H1 (cell line): Measurements from ENCODE around the gene PVALB. TPM values are rescaled to one million over a fixed set of nuclear protein-coding genes. Genes with fewer than 3 reads are reported as not detected.

Experiments used
- ATF2 ChIP-seq: IDR thresholded peaks from 2 replicates; pipeline ENCODE4 v1.6.1; 2012; ENCODE audit warnings: low read length, inconsistent platforms
- CHD2 ChIP-seq: IDR thresholded peaks from 2 replicates; pipeline ENCODE4 v1.6.1; 2012; ENCODE audit warnings: low read length, improper control_type of control experiment
- GABPA ChIP-seq: IDR thresholded peaks from 2 replicates; pipeline ENCODE4 v1.6.1; 2011; ENCODE audit warnings: mild to moderate bottlenecking, low read length, moderate library complexity, borderline replicate concordance; ENCODE audit not compliant: insufficient read depth
- JUND ChIP-seq: IDR thresholded peaks from 2 replicates; pipeline ENCODE4 v1.6.1; 2011; ENCODE audit warnings: mild to moderate bottlenecking, improper control_type of control experiment, low read length
- KDM4A ChIP-seq: IDR thresholded peaks from one replicate; pipeline ENCODE4 v1.7.1; 2012; ENCODE audit warnings: low read depth, mild to moderate bottlenecking, moderate library complexity, low read length, inconsistent platforms; ENCODE audit not compliant: severe bottlenecking
- MAX ChIP-seq: IDR thresholded peaks from 2 replicates; pipeline ENCODE4 v1.6.1; 2012; ENCODE audit warnings: inconsistent platforms
- SP2 ChIP-seq: IDR thresholded peaks from 2 replicates; pipeline ENCODE4 v1.6.1; 2012; ENCODE audit warnings: mild to moderate bottlenecking, low read length, inconsistent platforms
- polyA plus RNA-seq, 7 experiments: library from polyadenylated mRNA; depleted of rRNA in 3 of 7; stranded (reverse) in 5 of 7; unstranded in 2 of 7; fragments of >200 nt in 5 of 7; fragments of 200-250 nt in 2 of 7; gene quantifications; 1 replicate in 5 of 7; 2 replicates in 1 of 7; 4 replicates in 1 of 7; pipeline versions ENCODE4 v1.2.1 to v1.2.3, GENCODE V29; 2011 to 2013; ENCODE audit warnings: missing spikeins in 2 of 7, mixed read lengths in 2 of 7
- total RNA-seq: library from RNA; stranded (reverse); fragmentation: NEBNext Ultra II Directional; extraction: Animal tissue kit (Norgen Biotek cat#: 25700); gene quantifications from 2 replicates; pipeline ENCODE4 v1.2.1, GENCODE V29; 2021
- TF ChIP-seq, protein P1 (sequence below): fragments of 300-600 bp; sonication (generic); IDR thresholded peaks from 2 replicates; pipeline ENCODE4 v1.7.1; 2012; ENCODE audit warnings: low read length, moderate library complexity, mild to moderate bottlenecking, inconsistent platforms; ENCODE audit not compliant: insufficient replicate concordance

PVALB gene
- total and polyA plus RNA-seq, 2 of the 8 experiments (the other 6 are each of a cell fraction or from before 2014, with no cell fraction given): 1.7 to 5.4 TPM

GRCh38 chr22:36816636-36817524 lies at the start of gene PVALB (continued):
- TF ChIP-seq, protein P1, sequence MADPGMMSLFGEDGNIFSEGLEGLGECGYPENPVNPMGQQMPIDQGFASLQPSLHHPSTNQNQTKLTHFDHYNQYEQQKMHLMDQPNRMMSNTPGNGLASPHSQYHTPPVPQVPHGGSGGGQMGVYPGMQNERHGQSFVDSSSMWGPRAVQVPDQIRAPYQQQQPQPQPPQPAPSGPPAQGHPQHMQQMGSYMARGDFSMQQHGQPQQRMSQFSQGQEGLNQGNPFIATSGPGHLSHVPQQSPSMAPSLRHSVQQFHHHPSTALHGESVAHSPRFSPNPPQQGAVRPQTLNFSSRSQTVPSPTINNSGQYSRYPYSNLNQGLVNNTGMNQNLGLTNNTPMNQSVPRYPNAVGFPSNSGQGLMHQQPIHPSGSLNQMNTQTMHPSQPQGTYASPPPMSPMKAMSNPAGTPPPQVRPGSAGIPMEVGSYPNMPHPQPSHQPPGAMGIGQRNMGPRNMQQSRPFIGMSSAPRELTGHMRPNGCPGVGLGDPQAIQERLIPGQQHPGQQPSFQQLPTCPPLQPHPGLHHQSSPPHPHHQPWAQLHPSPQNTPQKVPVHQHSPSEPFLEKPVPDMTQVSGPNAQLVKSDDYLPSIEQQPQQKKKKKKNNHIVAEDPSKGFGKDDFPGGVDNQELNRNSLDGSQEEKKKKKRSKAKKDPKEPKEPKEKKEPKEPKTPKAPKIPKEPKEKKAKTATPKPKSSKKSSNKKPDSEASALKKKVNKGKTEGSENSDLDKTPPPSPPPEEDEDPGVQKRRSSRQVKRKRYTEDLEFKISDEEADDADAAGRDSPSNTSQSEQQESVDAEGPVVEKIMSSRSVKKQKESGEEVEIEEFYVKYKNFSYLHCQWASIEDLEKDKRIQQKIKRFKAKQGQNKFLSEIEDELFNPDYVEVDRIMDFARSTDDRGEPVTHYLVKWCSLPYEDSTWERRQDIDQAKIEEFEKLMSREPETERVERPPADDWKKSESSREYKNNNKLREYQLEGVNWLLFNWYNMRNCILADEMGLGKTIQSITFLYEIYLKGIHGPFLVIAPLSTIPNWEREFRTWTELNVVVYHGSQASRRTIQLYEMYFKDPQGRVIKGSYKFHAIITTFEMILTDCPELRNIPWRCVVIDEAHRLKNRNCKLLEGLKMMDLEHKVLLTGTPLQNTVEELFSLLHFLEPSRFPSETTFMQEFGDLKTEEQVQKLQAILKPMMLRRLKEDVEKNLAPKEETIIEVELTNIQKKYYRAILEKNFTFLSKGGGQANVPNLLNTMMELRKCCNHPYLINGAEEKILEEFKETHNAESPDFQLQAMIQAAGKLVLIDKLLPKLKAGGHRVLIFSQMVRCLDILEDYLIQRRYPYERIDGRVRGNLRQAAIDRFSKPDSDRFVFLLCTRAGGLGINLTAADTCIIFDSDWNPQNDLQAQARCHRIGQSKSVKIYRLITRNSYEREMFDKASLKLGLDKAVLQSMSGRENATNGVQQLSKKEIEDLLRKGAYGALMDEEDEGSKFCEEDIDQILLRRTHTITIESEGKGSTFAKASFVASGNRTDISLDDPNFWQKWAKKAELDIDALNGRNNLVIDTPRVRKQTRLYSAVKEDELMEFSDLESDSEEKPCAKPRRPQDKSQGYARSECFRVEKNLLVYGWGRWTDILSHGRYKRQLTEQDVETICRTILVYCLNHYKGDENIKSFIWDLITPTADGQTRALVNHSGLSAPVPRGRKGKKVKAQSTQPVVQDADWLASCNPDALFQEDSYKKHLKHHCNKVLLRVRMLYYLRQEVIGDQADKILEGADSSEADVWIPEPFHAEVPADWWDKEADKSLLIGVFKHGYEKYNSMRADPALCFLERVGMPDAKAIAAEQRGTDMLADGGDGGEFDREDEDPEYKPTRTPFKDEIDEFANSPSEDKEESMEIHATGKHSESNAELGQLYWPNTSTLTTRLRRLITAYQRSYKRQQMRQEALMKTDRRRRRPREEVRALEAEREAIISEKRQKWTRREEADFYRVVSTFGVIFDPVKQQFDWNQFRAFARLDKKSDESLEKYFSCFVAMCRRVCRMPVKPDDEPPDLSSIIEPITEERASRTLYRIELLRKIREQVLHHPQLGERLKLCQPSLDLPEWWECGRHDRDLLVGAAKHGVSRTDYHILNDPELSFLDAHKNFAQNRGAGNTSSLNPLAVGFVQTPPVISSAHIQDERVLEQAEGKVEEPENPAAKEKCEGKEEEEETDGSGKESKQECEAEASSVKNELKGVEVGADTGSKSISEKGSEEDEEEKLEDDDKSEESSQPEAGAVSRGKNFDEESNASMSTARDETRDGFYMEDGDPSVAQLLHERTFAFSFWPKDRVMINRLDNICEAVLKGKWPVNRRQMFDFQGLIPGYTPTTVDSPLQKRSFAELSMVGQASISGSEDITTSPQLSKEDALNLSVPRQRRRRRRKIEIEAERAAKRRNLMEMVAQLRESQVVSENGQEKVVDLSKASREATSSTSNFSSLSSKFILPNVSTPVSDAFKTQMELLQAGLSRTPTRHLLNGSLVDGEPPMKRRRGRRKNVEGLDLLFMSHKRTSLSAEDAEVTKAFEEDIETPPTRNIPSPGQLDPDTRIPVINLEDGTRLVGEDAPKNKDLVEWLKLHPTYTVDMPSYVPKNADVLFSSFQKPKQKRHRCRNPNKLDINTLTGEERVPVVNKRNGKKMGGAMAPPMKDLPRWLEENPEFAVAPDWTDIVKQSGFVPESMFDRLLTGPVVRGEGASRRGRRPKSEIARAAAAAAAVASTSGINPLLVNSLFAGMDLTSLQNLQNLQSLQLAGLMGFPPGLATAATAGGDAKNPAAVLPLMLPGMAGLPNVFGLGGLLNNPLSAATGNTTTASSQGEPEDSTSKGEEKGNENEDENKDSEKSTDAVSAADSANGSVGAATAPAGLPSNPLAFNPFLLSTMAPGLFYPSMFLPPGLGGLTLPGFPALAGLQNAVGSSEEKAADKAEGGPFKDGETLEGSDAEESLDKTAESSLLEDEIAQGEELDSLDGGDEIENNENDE: no peak
- TF ChIP-seq JUND (no peak), GABPA (no peak), SP2 (no peak), CHD2 (no peak), KDM4A (peak; percentile 78), ATF2 (no peak), MAX (no peak)
